Omental fat pad (tissue), 4 donors: ENCODE data around the gene TMEM100. TPM values are rescaled to one million over a fixed set of nuclear protein-coding genes. Genes with fewer than 3 reads are reported as not detected.

Experiments
- ATAC-seq: fragments of 150-250 bp; one replicate; pipeline ENCODE4 v1.9.1; 2016; ENCODE audit warnings: mild to moderate bottlenecking, moderate library complexity; ENCODE audit not compliant: low FRiP score
- DNase-seq: peaks from one replicate; pipeline ENCODE4 v3.0.0-alpha.2; 2019; ENCODE audit warnings: low spot score
- CTCF ChIP-seq, 3 donors: fragments of 450-650 bp; IDR thresholded peaks; one replicate each; pipeline ENCODE4 v1.5.1; 2016 to 2017; ENCODE audit warnings: antibody characterized with exemption in 3 of 3, mild to moderate bottlenecking in 3 of 3, moderate library complexity in 2 of 3
- total RNA-seq, 4 donors: library from RNA; depleted of rRNA; stranded (reverse); fragments of >200 nt; gene quantifications; one replicate each; pipeline ENCODE4 v1.1.0, GENCODE V29; 2016

TMEM100 gene
- total RNA-seq, 4 donors from 2014 or later: 15.1 to 127 (median 43.6) TPM

GRCh38 chr17:55702150-55702549 lies 20.5 kb downstream of the TMEM100 start:
- DNase-seq (no peak), ATAC-seq (no peak)
- no peak for TF ChIP-seq CTCF (IDR thresholded peaks at IDR 0.05)

- TF ChIP-seq CTCF (IDR thresholded peaks at IDR 0.05): no peak
- DNase-seq (no peak), ATAC-seq (no peak)
Observed at GRCh38 chr17:55699181-55699860, 23.3 kb downstream of the TMEM100 start.

GRCh38 chr17:55694286-55694910 lies 28.3 kb downstream of the TMEM100 start:
- DNase-seq (no peak), ATAC-seq (no peak)
- no peak for TF ChIP-seq CTCF (IDR thresholded peaks at IDR 0.05)

- ATAC-seq: peak; percentile 41
- no peak for TF ChIP-seq CTCF (IDR thresholded peaks at IDR 0.05)
- no peak for DNase-seq
Observed at GRCh38 chr17:55693254-55694216, 29.1 kb downstream of the TMEM100 start.

GRCh38 chr17:55692276-55692675 lies 30.4 kb downstream of the TMEM100 start:
- ATAC-seq: no peak
- no peak for DNase-seq

GRCh38 chr17:55691666-55692065 lies 31.0 kb downstream of the TMEM100 start:
- TF ChIP-seq CTCF (IDR thresholded peaks at IDR 0.05): no peak
- DNase-seq: no peak
- no peak for ATAC-seq

More at GRCh38 chr17:55692276-55692675, 30.4 kb downstream of the TMEM100 start:
- no peak for TF ChIP-seq CTCF (IDR thresholded peaks at IDR 0.05)
